Osteocyte (in vitro differentiated cells): Measurements from ENCODE around the gene ATOX1. TPM values are rescaled to one million over a fixed set of nuclear protein-coding genes. Genes with fewer than 3 reads are reported as not detected.

Experiments used
- DNase-seq: peaks from one replicate; pipeline ENCODE4 v3.0.0; 2021; ENCODE audit warnings: mixed read lengths; ENCODE audit not compliant: unreplicated experiment; ENCODE audit errors: extremely low spot score
- H3K27ac Mint-ChIP-seq: one replicate; pipeline ENCODE4 v1.8.0; 2021; ENCODE audit warnings: mild to moderate bottlenecking, mixed read lengths; ENCODE audit not compliant: unreplicated experiment
- H3K27me3 Mint-ChIP-seq: one replicate; pipeline ENCODE4 v1.8.0; 2021; ENCODE audit warnings: mixed read lengths; ENCODE audit not compliant: unreplicated experiment
- H3K36me3 Mint-ChIP-seq: one replicate; pipeline ENCODE4 v1.8.0; 2021; ENCODE audit warnings: mixed read lengths; ENCODE audit not compliant: unreplicated experiment
- H3K4me1 Mint-ChIP-seq: one replicate; pipeline ENCODE4 v1.8.0; 2021; ENCODE audit warnings: mixed read lengths; ENCODE audit not compliant: unreplicated experiment
- H3K4me3 Mint-ChIP-seq: one replicate; pipeline ENCODE4 v1.8.0; 2021; ENCODE audit warnings: mild to moderate bottlenecking, moderate library complexity, mixed read lengths; ENCODE audit not compliant: unreplicated experiment
- H3K9me3 Mint-ChIP-seq: one replicate; pipeline ENCODE4 v1.8.0; 2021; ENCODE audit warnings: mixed read lengths; ENCODE audit not compliant: unreplicated experiment
- CTCF ChIP-seq: fragments of 200-600 bp; sonication (generic); IDR thresholded peaks from 2 replicates; pipeline ENCODE4 v1.5.0; 2021; ENCODE audit warnings: antibody characterized with exemption, mild to moderate bottlenecking, moderate library complexity
- total RNA-seq: library from RNA; stranded (reverse); gene quantifications from 2 replicates; pipeline ENCODE4 v1.2.1, GENCODE V29; 2021

The ATOX1 gene
- total RNA-seq, 1 donor from 2014 or later = 104 TPM

- Mint-ChIP-seq H3K4me3 (peak overlapping the region; percentile 55), H3K9me3 (no peaks in the 10 kb centered on the region), H3K4me1 (peaks cover 61% of the 10 kb centered on the region), H3K27ac (peak overlapping the region; percentile 96), H3K36me3 (peaks cover 9% of the 10 kb centered on the region), H3K27me3 (no peaks in the 10 kb centered on the region)
- TF ChIP-seq CTCF = peak; percentile 98
- DNase-seq = peak; percentile 90
Measured at GRCh38 chr5:151740336-151740942, 18.0 kb downstream of the ATOX1 start.

- Mint-ChIP-seq H3K9me3 (no peaks in the 10 kb centered on the region), H3K4me1 (peaks cover 56% of the 10 kb centered on the region), H3K27me3 (no peaks in the 10 kb centered on the region), H3K27ac (peak overlapping the region; percentile 96), H3K4me3 (peak overlapping the region; percentile 49), H3K36me3 (peaks cover 9% of the 10 kb centered on the region)
- TF ChIP-seq CTCF = no peak
- DNase-seq = no peak
Measured at GRCh38 chr5:151739939-151740335, 18.5 kb downstream of the ATOX1 start.

- no peak for TF ChIP-seq CTCF
- Mint-ChIP-seq H3K9me3 (no peaks in the 10 kb centered on the region), H3K27ac (peak overlapping the region; percentile 96), H3K27me3 (no peaks in the 10 kb centered on the region), H3K4me1 (peaks cover 53% of the 10 kb centered on the region), H3K36me3 (peaks cover 9% of the 10 kb centered on the region), H3K4me3 (peak overlapping the region; percentile 49)
- no peak for DNase-seq
Measured at GRCh38 chr5:151739395-151739794, 19.0 kb downstream of the ATOX1 start.

GRCh38 chr5:151738125-151738848, 20.1 kb downstream of the ATOX1 start:
- H3K36me3 Mint-ChIP-seq = peaks cover 4% of the 10 kb centered on the region
- H3K9me3 Mint-ChIP-seq = no peaks in the 10 kb centered on the region
- H3K27ac Mint-ChIP-seq = peak overlapping the region; percentile 96
- no peaks in the 10 kb centered on the region for H3K27me3 Mint-ChIP-seq
- no peak for TF ChIP-seq CTCF
- no peak for DNase-seq
- H3K4me3 Mint-ChIP-seq = no peak overlapping the region
- H3K4me1 Mint-ChIP-seq = peaks cover 49% of the 10 kb centered on the region

GRCh38 chr5:151737431-151737830, 21.0 kb downstream of the ATOX1 start:
- Mint-ChIP-seq H3K27me3 (no peaks in the 10 kb centered on the region), H3K9me3 (no peaks in the 10 kb centered on the region), H3K4me3 (no peak overlapping the region), H3K4me1 (peaks cover 43% of the 10 kb centered on the region), H3K36me3 (no peaks in the 10 kb centered on the region), H3K27ac (no peak overlapping the region)
- no peak for DNase-seq
- TF ChIP-seq CTCF = no peak
